Sigmoid colon (tissue), 4 donors: ENCODE data around the gene PDE4D.

ENCODE experiments used
- POLR2A ChIP-seq, 2 donors: fragments of 450-650 bp; IDR thresholded peaks; one replicate each; pipeline ENCODE4 v1.6.1; 2016; ENCODE audit warnings: antibody characterized with exemption in 2 of 2, mild to moderate bottlenecking in 2 of 2, moderate library complexity in 2 of 2
- POLR2AphosphoS5 ChIP-seq, 4 donors: sonication (generic); formaldehyde crosslinking; IDR thresholded peaks; one replicate each; pipeline ENCODE4 v1.6.1; 2017; ENCODE audit warnings: antibody characterized with exemption in 4 of 4
- TF ChIP-seq, protein P1 (sequence below), 4 experiments: fragments of 450-650 bp in 3 of 4; fragments of 200-600 bp in 1 of 4; IDR thresholded peaks; one replicate each; pipeline ENCODE4 v1.5.1; 2016 to 2019; ENCODE audit warnings: antibody characterized with exemption in 4 of 4, mild to moderate bottlenecking in 3 of 4, moderate library complexity in 2 of 4

DNA sequence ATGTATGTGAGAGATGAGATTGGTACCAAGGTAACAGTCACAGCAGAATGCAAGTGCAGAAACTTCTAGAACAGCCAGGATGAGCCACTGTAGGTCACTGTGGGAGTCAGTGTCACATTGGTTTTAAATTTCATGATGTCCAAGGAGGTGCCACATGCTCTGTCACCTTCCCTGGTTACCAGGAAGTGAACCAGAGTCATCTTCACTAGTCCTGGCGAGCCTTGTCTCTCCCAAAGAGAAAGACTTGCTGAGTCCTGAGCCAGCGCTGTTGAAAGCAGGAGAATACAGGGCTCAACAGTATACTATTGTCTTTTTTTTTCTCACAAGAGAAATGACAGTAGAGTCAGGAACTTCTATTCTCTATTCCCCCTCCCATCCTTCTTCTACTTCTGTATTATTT, 695.2 kb downstream of the PDE4D start:
- TF ChIP-seq POLR2AphosphoS5 (IDR thresholded peaks at IDR 0.05) (no peak), POLR2A (IDR thresholded peaks at IDR 0.05) (no peak)
- TF ChIP-seq, protein P1, sequence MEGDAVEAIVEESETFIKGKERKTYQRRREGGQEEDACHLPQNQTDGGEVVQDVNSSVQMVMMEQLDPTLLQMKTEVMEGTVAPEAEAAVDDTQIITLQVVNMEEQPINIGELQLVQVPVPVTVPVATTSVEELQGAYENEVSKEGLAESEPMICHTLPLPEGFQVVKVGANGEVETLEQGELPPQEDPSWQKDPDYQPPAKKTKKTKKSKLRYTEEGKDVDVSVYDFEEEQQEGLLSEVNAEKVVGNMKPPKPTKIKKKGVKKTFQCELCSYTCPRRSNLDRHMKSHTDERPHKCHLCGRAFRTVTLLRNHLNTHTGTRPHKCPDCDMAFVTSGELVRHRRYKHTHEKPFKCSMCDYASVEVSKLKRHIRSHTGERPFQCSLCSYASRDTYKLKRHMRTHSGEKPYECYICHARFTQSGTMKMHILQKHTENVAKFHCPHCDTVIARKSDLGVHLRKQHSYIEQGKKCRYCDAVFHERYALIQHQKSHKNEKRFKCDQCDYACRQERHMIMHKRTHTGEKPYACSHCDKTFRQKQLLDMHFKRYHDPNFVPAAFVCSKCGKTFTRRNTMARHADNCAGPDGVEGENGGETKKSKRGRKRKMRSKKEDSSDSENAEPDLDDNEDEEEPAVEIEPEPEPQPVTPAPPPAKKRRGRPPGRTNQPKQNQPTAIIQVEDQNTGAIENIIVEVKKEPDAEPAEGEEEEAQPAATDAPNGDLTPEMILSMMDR (IDR thresholded peaks at IDR 0.05) = no peak
